Mammary epithelial cell (primary cell): ENCODE measurements around the gene NONO.

Source experiments
- CTCF ChIP-seq, 2 donors: IDR thresholded peaks in 1 of 2; conservative IDR thresholded peaks in 1 of 2; 2 replicates each; pipeline ENCODE4 v1.5.1; 2011 to 2012; ENCODE audit warnings: inconsistent platforms in 2 of 2, low read length in 2 of 2, mild to moderate bottlenecking in 2 of 2, control low read depth in 1 of 2, low read depth in 1 of 2; ENCODE audit not compliant: insufficient read depth in 1 of 2; ENCODE audit errors: extremely low read depth in 1 of 2
- EZH2 ChIP-seq: IDR thresholded peaks from 2 replicates; pipeline ENCODE4 v1.6.1; 2012; ENCODE audit warnings: low read length, inconsistent platforms, borderline replicate concordance

- TF ChIP-seq CTCF (conservative IDR thresholded peaks at IDR 0.05 in 1 of 2, IDR thresholded peaks at IDR 0.05 in 1 of 2; ENCODE audit: extremely low read depth in 1 of 2, insufficient read depth in 1 of 2, low read depth in 1 of 2, low read length in 2 of 2) (no peak), EZH2 (no peak)
Measured at GRCh38 chrX:71236836-71237235, 46.6 kb upstream of the NONO start.
